OCI-LY7 (cell line): ENCODE data around the gene CXCL12. TPM values are rescaled to one million over a fixed set of nuclear protein-coding genes. Genes with fewer than 3 reads are reported as not detected.

Experiments used
- BruUV-seq: library from RNA; stranded (reverse); fragments of 400-500 nt; replicated peaks from 2 replicates; lab custom pipeline; 2021; lab: Mats Ljungman, UMichigan
- CTCF ChIA-PET: fragments of 300-600 bp; sonication (Branson Sonifier 250); formaldehyde crosslinking; loops from one replicate; lab custom pipeline; 2022; ENCODE audit warnings: antibody characterized with exemption; ENCODE audit not compliant: unreplicated experiment; lab: Charles Lee
- POLR2A ChIA-PET: fragments of 300-600 bp; sonication (Branson Sonifier 250); formaldehyde crosslinking; loops from one replicate; lab custom pipeline; 2022; ENCODE audit warnings: antibody characterized with exemption; lab: Charles Lee
- DNase-seq: peaks from one replicate; pipeline ENCODE4 v3.0.0-alpha.2; 2015; ENCODE audit warnings: low spot score
- H2AFZ ChIP-seq: fragments of 200-600 bp; sonication (generic), shearing (Covaris generic); 2 replicates; pipeline ENCODE4 v1.6.1; 2014; ENCODE audit warnings: mild to moderate bottlenecking, antibody characterized with exemption, low read length, moderate library complexity
- H3K27ac ChIP-seq: fragments of 200-600 bp; sonication (generic); 2 replicates; pipeline ENCODE4 v1.5.1; 2014; ENCODE audit warnings: mixed run types, low read depth, mild to moderate bottlenecking, moderate library complexity, low read length, inconsistent platforms; ENCODE audit not compliant: poor library complexity, severe bottlenecking
- H3K36me3 ChIP-seq: fragments of 200-600 bp; sonication (generic); 2 replicates; pipeline ENCODE4 v1.6.1; 2014; ENCODE audit warnings: mild to moderate bottlenecking, antibody characterized with exemption, low read length, moderate library complexity, mixed read lengths; ENCODE audit not compliant: insufficient read depth
- H3K4me1 ChIP-seq: fragments of 200-600 bp; sonication (generic); 2 replicates; pipeline ENCODE4 v1.5.1; 2014; ENCODE audit warnings: mild to moderate bottlenecking, low read length; ENCODE audit not compliant: insufficient read depth, poor library complexity, severe bottlenecking
- H3K4me2 ChIP-seq: fragments of 200-600 bp; sonication (generic); 2 replicates; pipeline ENCODE4 v1.6.1; 2014; ENCODE audit warnings: mild to moderate bottlenecking, low read length
- H3K4me3 ChIP-seq: fragments of 200-600 bp; sonication (generic); 2 replicates; pipeline ENCODE4 v1.5.1; 2014; ENCODE audit warnings: mild to moderate bottlenecking, low read depth, low read length; ENCODE audit not compliant: poor library complexity, severe bottlenecking
- H3K79me2 ChIP-seq: fragments of 200-600 bp; sonication (generic); 2 replicates; pipeline ENCODE4 v1.6.1; 2016; ENCODE audit warnings: low read depth, mild to moderate bottlenecking, low read length, moderate library complexity, mixed read lengths; ENCODE audit not compliant: insufficient read depth
- H3K9me2 ChIP-seq: fragments of 200-600 bp; sonication (generic); 2 replicates; pipeline ENCODE4 v1.6.1; 2016; ENCODE audit warnings: mild to moderate bottlenecking, low read length, mixed read lengths; ENCODE audit not compliant: insufficient read depth
- H3K9me3 ChIP-seq: fragments of 200-600 bp; sonication (generic); 2 replicates; pipeline ENCODE4 v1.6.1; 2014; ENCODE audit warnings: mild to moderate bottlenecking, mixed run types, low read length, mixed read lengths
- H4K20me1 ChIP-seq: fragments of 200-600 bp; sonication (generic); 2 replicates; pipeline ENCODE4 v1.6.1; 2014; ENCODE audit warnings: mild to moderate bottlenecking, antibody characterized with exemption, low read length, moderate library complexity, mixed read lengths; ENCODE audit not compliant: insufficient read depth
- EZH2phosphoT487 ChIP-seq: fragments of 200-600 bp; sonication (generic); IDR thresholded peaks from 2 replicates; pipeline ENCODE4 v1.6.1; 2018; ENCODE audit warnings: low read depth, borderline replicate concordance, mild to moderate bottlenecking, mixed run types, antibody characterized with exemption, low read length, moderate library complexity, mixed read lengths
- intact Hi-C: fragments of 100-400 bp; cut with micrococcal nuclease; formaldehyde crosslinking; loops from one replicate; pipeline ENCODE4 v1.10.0; 2022; ENCODE audit not compliant: unreplicated experiment
- total RNA-seq, 2 experiments: library from RNA; depleted of rRNA in 1 of 2; stranded (reverse); fragments of >200 nt in 1 of 2; shearing (Covaris generic) in 1 of 2; gene quantifications; 2 replicates each; pipeline ENCODE4 v1.2.3, GENCODE V29; 2014 to 2022
- TF ChIP-seq, protein P1 (sequence below): fragments of 200-600 bp; sonication (generic); conservative IDR thresholded peaks from 2 replicates; pipeline ENCODE4 v1.5.1; 2014; ENCODE audit warnings: mild to moderate bottlenecking, antibody characterized with exemption, low read length, moderate library complexity, mixed read lengths

Gene CXCL12
- total RNA-seq, 2 experiments from 2014 or later = not detected

GRCh38 chr10:44344727-44345126 is 40.2 kb downstream of the CXCL12 start:
- Histone ChIP-seq H4K20me1 (no peaks in the 10 kb centered on the region), H3K36me3 (no peaks in the 10 kb centered on the region), H3K4me3 (no peak overlapping the region), H3K79me2 (no peaks in the 10 kb centered on the region), H3K9me3 (no peaks in the 10 kb centered on the region), H3K9me2 (no peaks in the 10 kb centered on the region), H2AFZ (no peak overlapping the region), H3K4me2 (no peak overlapping the region), H3K27ac (no peak overlapping the region), H3K4me1 (no peaks in the 10 kb centered on the region)
- DNase-seq = no peak
- CTCF ChIA-PET = no interaction called here
- POLR2A ChIA-PET = no interaction called here
- no TSS peak for BruUV-seq
- intact Hi-C loops = no loop called here
- TF ChIP-seq, protein P1, sequence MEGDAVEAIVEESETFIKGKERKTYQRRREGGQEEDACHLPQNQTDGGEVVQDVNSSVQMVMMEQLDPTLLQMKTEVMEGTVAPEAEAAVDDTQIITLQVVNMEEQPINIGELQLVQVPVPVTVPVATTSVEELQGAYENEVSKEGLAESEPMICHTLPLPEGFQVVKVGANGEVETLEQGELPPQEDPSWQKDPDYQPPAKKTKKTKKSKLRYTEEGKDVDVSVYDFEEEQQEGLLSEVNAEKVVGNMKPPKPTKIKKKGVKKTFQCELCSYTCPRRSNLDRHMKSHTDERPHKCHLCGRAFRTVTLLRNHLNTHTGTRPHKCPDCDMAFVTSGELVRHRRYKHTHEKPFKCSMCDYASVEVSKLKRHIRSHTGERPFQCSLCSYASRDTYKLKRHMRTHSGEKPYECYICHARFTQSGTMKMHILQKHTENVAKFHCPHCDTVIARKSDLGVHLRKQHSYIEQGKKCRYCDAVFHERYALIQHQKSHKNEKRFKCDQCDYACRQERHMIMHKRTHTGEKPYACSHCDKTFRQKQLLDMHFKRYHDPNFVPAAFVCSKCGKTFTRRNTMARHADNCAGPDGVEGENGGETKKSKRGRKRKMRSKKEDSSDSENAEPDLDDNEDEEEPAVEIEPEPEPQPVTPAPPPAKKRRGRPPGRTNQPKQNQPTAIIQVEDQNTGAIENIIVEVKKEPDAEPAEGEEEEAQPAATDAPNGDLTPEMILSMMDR = no peak
- no peak for TF ChIP-seq EZH2phosphoT487

DNA sequence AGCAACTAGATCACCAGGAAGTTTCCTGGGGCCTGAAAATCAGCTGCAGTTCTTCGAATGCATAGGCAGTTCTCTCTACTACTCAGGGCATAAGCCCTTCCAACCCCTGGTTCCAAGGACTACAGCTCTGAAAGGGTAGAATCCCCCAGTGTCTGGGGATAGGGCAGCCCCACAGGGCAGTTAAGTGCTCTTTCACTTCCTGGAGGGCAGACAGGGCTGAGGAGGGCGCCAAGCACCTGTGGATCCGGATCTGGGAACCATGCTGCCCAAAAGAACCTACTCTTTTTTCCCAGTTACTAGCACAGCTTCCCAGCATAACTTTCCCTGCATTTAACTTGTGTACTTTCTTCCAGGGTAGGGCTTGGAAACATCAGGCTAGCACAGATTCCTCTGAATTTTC is 41.1 kb downstream of the CXCL12 start:
- no peaks in the 10 kb centered on the region for H4K20me1 ChIP-seq
- H2AFZ ChIP-seq = no peak overlapping the region
- TF ChIP-seq, protein P1 = no peak
- no peak for TF ChIP-seq EZH2phosphoT487
- H3K27ac ChIP-seq = no peak overlapping the region
- H3K79me2 ChIP-seq = no peaks in the 10 kb centered on the region
- no peaks in the 10 kb centered on the region for H3K36me3 ChIP-seq
- no peak overlapping the region for H3K4me3 ChIP-seq
- ChIA-PET POLR2A (interaction anchor here (0.8 kb wide), 1 partner anchor 1974 kb away, joined by 3 read pairs; no protein-coding TSS in a partner anchor), CTCF (no interaction called here)
- intact Hi-C loops = no loop called here
- no peaks in the 10 kb centered on the region for H3K4me1 ChIP-seq
- no peaks in the 10 kb centered on the region for H3K9me3 ChIP-seq
- no TSS peak for BruUV-seq
- H3K9me2 ChIP-seq = no peaks in the 10 kb centered on the region
- H3K4me2 ChIP-seq = no peak overlapping the region
- DNase-seq = no peak

- DNase-seq = no peak
- H3K9me2 ChIP-seq = no peaks in the 10 kb centered on the region
- ChIA-PET POLR2A (no interaction called here), CTCF (no interaction called here)
- no peak overlapping the region for H2AFZ ChIP-seq
- H3K4me2 ChIP-seq = no peak overlapping the region
- H3K79me2 ChIP-seq = no peaks in the 10 kb centered on the region
- intact Hi-C loops = no loop called here
- H4K20me1 ChIP-seq = no peaks in the 10 kb centered on the region
- H3K36me3 ChIP-seq = no peaks in the 10 kb centered on the region
- H3K9me3 ChIP-seq = no peaks in the 10 kb centered on the region
- no peak overlapping the region for H3K27ac ChIP-seq
- H3K4me3 ChIP-seq = no peak overlapping the region
- TF ChIP-seq, protein P1 = no peak
- TF ChIP-seq EZH2phosphoT487 = no peak
- no peaks in the 10 kb centered on the region for H3K4me1 ChIP-seq
- BruUV-seq = no TSS peak
These were observed 43.0 kb downstream of the CXCL12 start for GRCh38 chr10:44341886-44342285.
